D341Med (cell line): ENCODE measurements around the gene GRIK3.

Experiments used
- DNase-seq: peaks from one replicate; pipeline ENCODE4 v3.0.0; 2012; ENCODE audit warnings: low spot score

GRIK3 gene

DNA sequence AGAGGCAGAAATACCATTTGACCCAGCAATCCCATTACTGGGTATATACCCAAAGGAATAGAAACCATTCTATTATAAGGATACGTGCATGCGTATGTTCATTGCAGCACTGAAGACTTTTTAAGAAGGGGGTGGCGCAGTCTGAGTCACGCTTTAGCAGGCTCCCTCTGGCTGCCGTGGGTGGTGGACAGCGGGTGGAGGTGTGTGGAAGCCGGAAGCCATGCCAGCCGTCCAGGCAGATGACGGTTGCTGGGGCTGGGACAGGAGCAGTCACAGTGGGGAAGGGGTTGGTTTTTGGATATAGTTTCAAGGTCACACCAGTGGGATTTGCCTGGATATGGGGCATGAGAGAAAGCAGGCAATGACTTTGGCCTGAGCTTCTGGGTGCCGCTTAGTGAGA, 270.5 kb downstream of the GRIK3 start:
- DNase-seq, result no peak

DNA sequence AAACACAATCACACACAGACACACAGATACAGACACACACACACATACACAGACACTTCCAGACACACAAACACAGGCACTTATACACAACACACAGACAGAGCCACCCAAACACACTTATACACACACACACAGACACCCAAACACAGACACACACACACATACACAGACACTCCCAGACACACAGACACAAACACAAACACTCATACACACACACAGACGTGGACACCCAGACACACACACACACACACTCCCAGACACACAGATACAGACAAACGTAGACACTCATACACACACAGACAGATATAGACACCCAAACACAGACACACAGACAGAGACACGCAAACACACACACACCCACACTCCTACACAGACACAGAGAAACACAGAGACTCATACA, 272.1 kb downstream of the GRIK3 start:
- no peak for DNase-seq

DNA sequence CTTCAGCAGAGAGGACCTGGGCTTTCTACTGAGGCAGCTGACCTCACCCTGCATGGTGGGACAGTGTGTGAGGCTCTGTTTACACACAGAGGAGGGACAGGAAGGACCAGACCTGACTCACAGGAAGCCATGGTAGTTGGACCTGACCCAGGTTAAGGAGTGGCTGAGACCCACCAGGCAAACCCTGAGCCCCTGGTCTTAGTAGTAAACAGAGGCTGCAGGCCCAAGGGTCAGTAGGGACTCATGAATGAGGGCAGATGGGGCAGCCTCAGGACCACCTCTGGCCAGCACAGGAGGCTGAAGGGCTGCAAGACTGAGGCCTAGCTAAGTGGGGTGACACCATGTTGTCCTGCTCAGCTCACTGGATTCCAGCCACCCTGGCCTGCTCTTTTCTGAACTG, 273.2 kb downstream of the GRIK3 start:
- DNase-seq, result no peak

DNA sequence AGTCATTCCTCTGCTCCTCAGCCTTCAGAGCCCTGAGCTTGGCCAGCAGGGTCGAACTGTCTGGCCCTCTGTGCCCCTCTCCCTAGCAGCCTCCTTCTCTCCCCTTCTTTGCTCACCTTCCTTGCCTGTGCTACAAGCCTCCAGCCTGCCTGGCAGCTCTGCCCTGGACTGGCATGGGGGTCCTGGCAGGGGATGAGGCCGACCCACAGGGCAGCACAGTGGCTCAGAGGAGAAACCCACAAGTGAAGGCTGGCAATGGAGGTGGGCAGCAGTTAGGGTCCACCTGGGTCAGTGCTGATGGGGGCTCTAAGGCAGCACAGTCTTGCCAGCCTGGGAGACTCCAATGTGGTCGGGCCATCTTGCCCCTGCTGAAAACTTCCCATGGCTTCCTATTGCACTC, 274.2 kb downstream of the GRIK3 start:
- no peak for DNase-seq

DNA sequence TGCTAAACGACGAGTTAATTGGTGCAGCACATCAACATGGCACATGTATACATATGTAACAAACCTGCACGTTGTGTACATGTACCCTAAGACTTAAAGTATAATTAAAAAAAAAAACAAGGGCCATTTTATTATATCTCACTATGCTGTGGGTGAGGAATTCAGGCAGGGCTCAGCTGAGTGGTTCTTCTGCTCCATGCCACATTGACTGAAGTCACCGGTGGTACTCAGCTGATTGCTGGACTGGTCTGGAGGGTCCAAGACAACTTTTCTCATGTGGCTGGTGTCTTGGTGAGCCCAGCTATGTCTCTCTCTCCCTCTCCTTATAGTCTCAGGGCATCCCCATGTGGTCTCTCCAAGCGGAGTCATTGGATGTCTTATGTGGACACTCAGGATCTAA, 275.0 kb downstream of the GRIK3 start:
- DNase-seq, result no peak

DNA sequence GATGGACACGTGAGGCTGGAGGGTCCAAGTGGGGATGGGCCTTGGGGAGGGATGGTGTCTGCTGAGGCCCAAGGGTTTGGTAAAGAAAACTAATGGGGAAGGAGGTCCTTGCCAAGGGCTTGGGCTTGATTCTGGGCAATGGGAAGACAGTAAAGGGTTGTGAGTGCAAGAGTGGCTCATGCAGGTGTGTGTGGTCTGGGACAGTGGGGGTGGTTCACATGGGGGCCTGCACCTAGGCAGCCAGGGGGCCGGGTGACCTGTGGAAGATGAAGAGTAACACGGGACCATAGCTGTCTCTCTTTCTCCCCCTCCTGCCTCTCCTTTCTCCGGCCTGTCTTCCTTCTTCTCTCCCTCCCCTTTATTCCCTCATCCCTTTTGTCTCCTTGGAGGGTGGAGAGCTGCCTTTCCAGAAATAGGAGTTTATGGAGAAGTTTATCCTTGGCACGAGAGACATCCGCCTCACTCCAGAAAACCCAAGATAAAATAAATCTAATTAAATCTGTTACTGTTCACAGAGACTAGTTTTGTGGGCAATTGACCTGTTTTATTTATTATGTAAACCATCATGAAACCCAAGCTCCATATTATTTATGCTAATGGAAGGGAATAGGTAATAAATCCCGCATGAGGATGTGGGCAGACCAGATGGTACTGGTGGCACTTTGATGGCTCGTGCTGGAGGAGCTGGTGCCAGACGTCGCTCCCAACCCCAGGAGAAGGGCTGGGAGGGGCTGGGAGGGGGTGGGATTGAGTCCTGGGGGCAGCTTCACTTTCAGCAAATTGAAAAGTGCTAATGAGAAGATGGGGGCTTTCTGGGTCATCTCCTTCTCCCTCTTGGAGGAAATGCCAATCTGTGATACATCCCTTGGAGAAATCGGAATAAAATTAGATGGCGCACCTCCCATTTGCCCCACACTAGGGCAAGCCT, 278.7 kb downstream of the GRIK3 start:
- no peak for DNase-seq

DNA sequence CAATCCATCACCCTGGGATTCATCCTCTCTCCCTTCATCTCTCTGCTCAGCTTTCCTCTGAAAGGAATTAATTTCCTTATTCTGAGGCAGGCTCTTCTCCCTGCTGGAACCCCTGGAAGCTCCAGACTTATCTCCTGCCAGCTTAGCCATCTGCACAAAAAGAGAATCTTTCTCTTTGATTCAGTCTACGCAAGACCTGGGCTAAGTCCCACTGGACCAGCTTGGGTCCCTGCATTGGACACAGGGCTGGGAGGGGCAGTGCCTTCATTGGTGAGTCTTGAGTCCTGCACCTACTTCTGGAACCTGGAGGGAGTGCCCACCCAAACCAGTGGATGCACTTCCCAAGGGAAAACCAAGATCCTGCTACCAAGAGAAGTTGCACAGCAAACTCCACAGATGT, 279.9 kb downstream of the GRIK3 start:
- no peak for DNase-seq

DNA sequence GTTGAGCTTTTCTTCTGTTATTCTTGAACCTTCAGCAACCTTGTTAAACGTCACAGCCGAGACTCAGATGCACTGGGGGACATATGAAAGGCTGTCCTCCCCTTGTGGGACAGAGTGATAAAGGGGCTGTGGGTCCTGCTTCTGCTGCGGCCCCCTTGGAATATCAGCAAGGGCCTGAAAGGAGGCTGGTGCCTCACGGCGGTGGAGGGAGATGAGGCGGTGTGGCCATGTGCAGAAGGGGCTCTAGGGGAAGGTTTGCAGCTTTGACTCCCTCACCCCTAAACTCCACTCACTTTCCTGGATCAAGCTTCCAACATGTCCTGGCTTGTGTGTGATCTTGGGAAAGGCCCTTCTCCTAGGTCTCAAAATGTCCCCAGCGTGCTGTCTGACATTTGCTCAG, 280.9 kb downstream of the GRIK3 start:
- no peak for DNase-seq

DNA sequence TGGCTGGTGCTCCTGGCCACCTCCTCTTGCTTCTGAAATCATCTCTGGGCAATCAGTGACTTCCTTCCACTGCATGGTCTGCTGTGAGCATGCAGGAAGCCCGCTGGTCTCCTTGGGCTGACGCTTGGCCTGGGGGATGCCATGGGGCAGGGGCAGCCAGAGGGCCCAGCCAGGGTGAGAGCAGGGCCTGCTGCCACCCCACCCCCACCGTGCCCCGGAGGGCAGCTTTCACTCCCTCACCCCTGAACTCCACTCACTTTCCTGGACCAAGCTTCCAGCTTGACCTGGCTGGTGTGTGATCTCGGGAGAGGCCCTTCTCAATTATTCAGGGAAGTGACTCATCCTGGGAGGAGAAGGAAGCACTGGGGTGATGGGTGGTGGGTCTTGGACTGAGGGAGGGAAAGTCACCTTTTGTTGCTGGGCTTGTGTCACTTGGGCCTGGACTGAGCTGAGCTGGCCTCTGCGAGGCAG, 281.4 kb downstream of the GRIK3 start:
- DNase-seq, result no peak

DNA sequence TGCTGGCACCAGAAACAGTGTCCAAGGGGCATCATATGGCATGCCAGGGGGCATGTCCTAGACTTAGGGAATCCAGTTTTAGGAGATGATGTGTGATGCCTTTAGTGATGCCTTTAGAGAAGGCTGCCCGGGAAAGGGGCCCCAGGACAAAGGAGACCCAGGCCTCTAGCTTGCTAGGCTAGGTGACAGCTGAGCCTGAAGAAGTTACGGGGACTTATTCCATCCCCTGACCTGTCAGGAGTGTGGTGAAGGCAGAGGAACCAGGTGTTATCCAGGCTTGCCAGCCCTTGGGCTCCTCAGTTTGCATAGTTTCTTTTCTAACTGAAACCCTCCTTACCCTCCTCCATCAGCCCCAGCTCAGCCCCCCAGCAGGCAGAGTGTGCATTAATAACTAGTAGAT, 281.9 kb downstream of the GRIK3 start:
- DNase-seq, result no peak

DNA sequence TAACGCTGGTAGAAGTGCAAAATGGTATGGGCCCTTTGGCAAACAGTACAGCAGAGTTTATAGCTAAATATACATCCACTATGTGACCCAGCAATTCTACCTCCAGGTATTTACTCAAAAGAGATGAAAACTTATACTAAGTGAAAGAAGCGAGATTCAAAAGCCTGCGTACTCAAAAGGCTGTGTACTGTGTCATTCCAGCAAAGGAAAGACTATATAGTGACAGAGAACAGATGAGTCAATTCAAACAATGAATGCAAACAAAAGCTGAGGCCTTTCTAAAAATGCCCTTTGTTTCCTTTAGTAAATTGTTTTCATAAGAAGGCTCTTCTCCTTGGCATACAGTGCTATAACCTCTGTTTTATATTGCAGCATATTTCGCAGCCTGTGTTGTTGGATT, 282.8 kb downstream of the GRIK3 start:
- no peak for DNase-seq

DNA sequence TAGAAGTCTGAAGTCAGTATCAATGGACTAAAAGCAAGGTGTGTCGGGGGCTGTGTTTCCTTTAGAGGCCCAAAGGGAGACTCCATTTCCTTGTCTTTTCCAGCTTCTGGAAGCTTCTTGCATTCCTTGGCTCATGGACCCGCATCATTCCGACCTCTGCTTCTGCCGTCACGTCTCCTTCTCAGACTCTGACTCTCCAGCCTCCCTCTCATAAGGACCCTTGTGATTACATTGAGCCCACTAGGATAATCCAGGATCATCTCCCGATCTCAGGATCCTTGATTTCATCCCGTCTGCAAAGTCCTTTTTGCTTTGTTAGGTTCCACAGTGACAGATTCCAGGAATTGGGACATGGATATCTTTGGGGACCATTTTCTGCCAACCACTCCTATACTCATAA, 285.8 kb downstream of the GRIK3 start:
- DNase-seq, result no peak
